ENCODE results near the gene EPGN.
"Not testable (repeated sequence)": the region's sequence is repeated elsewhere in the genome, so short reads cannot be mapped to it uniquely, and the experiment has no call there.

Gene EPGN

GRCh38 chr4:74335341-74336021 lies 27.2 kb downstream of the EPGN start:
- in situ Hi-C loops (cut with MboI; ENCODE audit: low pct_unique_long_range_greater_than_20kb, low sequenced_read_pairs, unreplicated experiment), result no loop called here
- no peak for TF ChIP-seq CTCF (IDR thresholded peaks at IDR 0.05; ENCODE audit: extremely low read depth, insufficient read depth, missing control alignments)
- DNase-seq (ENCODE audit: low spot score), result no peak

DNA sequence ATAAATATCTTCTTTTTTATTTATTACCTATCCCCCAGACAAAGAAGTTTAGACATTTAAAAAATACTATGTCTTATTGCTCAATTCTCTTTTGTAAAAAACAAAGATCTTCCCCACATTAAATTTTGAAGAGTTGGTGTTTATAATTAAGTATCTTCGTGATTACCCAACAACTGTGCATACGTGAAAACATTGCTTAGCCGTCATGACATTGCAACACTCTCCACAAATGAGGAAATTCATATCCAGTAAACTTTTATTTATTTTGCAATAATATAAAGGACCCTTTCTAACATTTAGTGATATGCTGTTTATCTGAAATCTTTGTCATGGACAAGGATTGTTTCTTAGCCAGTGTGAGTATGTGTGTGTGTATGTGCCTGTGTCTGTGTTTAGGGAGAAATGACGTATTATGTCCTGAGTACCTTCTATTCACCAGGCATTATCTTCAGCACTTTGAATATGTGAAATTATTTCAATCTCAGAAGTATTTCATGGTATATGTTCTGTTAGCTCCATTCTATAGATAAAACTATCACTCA lies 30.6 kb downstream of the EPGN start:
- in situ Hi-C loops (cut with MboI; ENCODE audit: low pct_unique_long_range_greater_than_20kb, low sequenced_read_pairs, unreplicated experiment), result no loop called here
- TF ChIP-seq CTCF (IDR thresholded peaks at IDR 0.05; ENCODE audit: extremely low read depth, insufficient read depth, missing control alignments), result no peak
- DNase-seq (ENCODE audit: low spot score), result no peak

DNA sequence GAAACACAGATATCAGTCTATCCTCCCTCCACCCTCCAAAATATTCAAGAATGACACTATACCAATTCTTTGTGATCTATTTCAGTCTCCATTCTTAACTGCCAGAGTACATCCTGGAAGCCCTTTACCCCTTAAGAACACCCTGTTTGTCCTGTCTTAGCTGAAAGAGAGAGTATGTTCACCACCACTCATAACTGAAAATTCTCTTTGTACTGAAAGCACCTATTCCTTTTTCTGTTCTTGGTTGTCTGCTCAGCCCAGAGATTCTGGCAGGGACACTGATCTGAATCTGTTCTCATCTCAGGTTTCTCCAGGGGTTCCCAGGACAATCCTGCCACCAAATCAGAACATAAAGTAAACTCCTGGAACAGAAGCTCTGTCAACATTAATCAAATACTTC lies 31.2 kb downstream of the EPGN start:
- in situ Hi-C loops (cut with MboI; ENCODE audit: low pct_unique_long_range_greater_than_20kb, low sequenced_read_pairs, unreplicated experiment), result no loop called here
- TF ChIP-seq CTCF (IDR thresholded peaks at IDR 0.05; ENCODE audit: extremely low read depth, insufficient read depth, missing control alignments), result no peak
- DNase-seq (ENCODE audit: low spot score), result no peak

- in situ Hi-C loops (cut with MboI; ENCODE audit: low pct_unique_long_range_greater_than_20kb, low sequenced_read_pairs, unreplicated experiment); DNase-seq (ENCODE audit: low spot score): not testable (repeated sequence)
Measured at GRCh38 chr4:74340421-74340820, 32.2 kb downstream of the EPGN start.

- no peak for TF ChIP-seq CTCF (IDR thresholded peaks at IDR 0.05; ENCODE audit: extremely low read depth, insufficient read depth, missing control alignments)
- in situ Hi-C loops (cut with MboI; ENCODE audit: low pct_unique_long_range_greater_than_20kb, low sequenced_read_pairs, unreplicated experiment), result no loop called here
- DNase-seq (ENCODE audit: low spot score), result no peak
Measured at GRCh38 chr4:74344031-74344430, 35.8 kb downstream of the EPGN start.

DNA sequence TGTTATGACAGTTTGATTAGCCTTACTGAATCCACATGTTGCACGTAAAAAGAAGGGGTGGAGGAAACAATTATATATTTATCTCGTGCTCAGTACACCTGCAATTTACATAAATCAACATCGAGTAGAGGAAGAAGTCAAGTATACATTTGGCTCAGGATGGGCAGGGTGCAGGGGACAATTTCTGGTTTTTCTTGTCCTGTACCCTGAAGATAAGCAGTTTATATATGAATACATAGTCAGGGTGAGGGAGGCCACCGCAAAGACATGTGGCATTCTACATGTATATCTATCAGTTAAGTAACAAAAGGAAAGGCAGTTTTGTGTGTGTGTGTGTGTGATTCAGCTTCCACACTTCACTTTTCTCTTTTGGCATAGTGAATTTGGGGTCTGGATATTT lies 45.6 kb downstream of the EPGN start:
- in situ Hi-C loops (cut with MboI; ENCODE audit: low pct_unique_long_range_greater_than_20kb, low sequenced_read_pairs, unreplicated experiment), result no loop called here
- TF ChIP-seq CTCF (IDR thresholded peaks at IDR 0.05; ENCODE audit: extremely low read depth, insufficient read depth, missing control alignments), result no peak
- DNase-seq (ENCODE audit: low spot score), result no peak

GRCh38 chr4:74357965-74358364 lies 49.7 kb downstream of the EPGN start:
- in situ Hi-C loops (cut with MboI; ENCODE audit: low pct_unique_long_range_greater_than_20kb, low sequenced_read_pairs, unreplicated experiment), result no loop called here
- TF ChIP-seq CTCF (IDR thresholded peaks at IDR 0.05; ENCODE audit: extremely low read depth, insufficient read depth, missing control alignments), result no peak
- DNase-seq (ENCODE audit: low spot score), result no peak
